Activated naive CD4-positive, alpha-beta T cell treated with anti-CD3 and anti-CD28 coated beads, Interleukin-2, amount 50 U/mL, for 16 hours (primary cell): Measurements from ENCODE around the gene CCDC201.

ENCODE experiments used
- DNase-seq: peaks from one replicate; pipeline ENCODE4 v3.0.0-alpha.2; 2020

CCDC201 gene

GRCh38 chr7:45892407-45893035, 19.6 kb upstream of the CCDC201 start:
- DNase-seq = no peak

DNA sequence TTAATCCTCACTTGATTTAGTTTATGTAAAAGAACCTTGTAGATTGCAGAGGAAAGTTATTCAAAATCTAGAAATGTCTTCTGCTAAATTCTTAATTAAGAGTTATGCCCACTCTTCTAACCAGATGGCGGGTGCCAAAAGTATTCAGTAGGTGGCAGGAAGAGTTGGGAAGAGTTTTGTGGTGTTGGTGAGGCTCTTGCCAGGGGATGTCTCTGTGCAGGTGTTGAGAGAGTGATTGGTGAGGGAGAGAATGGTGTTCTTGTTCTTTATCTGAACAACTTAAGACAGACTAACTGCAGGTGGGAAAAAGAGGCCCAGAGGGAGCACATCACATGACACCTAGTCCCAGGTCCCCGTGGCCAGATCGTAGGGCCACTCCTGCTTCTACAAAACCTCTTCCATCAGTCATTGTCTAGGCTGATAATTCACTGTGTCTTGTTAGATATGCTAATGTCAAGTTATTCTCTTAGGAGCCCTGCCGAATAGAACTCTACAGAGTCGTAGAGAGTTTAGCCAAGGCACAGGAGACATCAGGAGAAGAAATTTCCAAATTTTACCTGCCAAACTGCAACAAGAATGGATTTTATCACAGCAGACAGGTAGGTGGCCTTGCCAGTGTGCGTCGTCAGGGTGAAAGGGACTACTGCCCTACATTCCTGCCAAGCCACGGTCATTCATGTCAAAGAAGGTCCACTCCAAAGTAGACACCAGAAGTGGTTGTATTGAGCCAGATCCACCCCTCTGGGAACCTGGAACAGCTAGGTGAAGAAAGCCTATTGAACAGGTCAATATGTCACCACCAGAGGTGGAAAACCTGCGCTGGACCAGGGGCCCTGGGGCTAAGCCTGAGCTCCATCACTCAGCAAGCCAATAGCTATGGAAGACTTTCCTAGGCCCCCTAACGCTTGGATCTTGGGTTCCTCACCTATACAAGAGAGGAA, 18.9 kb upstream of the CCDC201 start:
- no peak for DNase-seq

DNA sequence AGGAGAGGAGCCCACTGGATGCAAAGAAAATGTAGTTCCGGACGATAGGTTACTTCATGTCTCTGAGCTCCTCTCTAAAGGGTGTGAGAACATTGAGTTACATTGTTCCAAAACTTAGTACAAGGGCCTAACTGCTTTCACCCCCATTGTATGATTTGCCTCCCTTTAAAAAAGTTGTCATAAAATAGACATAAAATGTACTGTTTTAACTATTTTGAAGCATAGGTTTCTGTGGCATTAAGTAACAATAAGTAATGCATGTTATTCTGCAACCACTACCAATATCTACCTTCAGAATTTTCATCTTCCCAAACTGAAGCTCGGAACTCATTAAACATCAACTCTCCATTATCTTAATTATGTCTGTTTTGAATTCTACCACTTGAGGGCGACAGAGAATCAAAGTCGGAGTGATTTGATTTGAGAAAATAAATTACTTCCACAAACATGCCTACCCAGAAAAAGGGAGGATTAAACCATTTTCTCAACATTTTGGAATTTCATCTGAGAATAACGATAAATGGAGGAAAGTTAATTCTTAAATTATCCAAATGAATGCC, 18.1 kb upstream of the CCDC201 start:
- no peak for DNase-seq

DNA sequence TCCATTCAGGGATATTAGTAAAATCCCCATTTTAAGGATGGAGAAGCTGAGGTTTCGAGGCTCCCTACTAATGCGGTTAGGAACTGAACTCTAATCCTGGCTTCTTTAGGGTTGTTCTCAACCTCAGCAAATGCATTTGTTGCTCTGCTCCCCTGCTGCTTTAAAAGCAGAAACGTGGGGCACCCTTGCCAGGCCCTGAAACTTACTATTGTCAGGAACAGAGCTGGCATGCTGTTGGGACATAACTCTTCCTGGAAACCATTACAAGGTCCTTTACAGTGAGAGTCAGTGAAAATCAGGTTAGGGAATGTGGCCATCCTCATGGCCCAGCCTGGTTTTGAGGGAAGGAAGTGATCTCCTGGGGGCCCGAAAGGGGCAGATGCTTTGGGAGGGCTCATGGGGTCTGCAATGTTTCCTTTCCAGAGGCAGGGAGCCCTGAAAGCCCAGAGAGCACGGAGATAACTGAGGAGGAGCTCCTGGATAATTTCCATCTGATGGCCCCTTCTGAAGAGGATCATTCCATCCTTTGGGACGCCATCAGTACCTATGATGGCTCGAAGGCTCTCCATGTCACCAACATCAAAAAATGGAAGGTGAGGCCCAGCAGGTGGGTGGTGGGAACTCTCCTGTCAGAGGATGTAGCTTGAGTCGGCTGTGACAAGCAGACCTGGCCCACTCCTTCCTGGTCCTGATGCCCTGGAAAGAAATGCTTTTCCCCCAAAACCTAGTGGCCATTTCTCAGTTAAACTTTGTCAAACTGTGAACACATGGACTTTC, 17.4 kb upstream of the CCDC201 start:
- no peak for DNase-seq

DNA sequence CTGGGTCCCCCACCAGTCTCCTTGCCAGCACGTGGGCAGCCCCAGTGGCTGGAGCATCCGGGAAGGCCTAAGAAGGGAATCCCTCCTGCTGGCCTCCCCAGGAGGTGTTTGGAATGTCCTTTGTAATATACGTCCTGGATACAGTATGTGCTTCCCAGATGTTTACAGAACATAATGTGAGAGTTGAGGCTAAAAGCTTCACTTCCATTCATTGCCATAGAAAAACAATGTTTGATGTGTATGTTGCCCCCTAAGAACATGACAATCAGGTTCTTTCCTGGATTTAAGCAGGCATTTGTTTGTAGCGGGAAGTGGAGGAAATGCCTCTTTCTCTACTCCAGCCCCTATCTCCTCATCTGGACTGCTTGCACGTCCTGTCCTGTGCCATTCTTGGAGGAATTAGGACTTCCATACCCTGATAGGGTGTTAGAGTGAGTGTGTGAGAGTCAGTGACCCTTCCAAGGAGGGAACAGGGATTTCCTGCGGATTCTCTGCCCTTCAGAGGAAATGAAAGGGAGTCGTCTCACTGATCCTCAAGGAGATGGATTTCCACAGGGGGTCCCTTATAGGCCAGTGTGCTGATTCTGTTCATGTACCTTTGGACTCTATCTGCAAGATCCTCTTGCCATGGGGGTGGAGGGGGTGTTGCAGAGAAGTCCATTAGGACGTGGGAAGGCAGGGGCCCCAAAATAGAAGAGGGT, 16.6 kb upstream of the CCDC201 start:
- no peak for DNase-seq

DNA sequence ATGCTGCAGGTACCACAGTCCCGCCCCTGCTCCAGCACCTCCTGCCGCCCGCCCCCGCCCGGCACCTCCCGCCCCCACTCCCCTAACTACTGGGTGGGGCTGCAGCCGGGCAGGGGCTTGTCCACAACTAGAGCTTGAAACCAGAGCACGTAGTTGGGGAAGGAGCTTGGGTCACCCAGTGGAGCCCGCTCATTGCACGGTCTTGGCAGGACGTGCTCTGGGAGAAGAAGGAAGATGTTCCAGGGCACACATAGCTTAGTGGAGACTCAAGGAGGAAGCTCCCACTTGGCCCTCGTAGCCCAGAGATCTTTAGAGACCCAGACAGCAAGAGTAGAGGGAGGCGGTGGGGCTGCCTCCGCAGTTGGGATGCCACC, 16.1 kb upstream of the CCDC201 start:
- no peak for DNase-seq

- DNase-seq = no peak
Observed at GRCh38 chr7:45888185-45888992, 15.5 kb upstream of the CCDC201 start, which contains the start of gene IGFBP1. Gene IGFBP1 (plus strand): TSS chr7:45888488. CDS start chr7:45888653, 165 bp downstream.

- no peak for DNase-seq
Observed at GRCh38 chr7:45886931-45887667, 14.2 kb upstream of the CCDC201 start.

- DNase-seq = no peak
Observed at GRCh38 chr7:45885264-45885882, 12.5 kb upstream of the CCDC201 start.

GRCh38 chr7:45884136-45884535, 11.3 kb upstream of the CCDC201 start:
- DNase-seq = no peak

DNA sequence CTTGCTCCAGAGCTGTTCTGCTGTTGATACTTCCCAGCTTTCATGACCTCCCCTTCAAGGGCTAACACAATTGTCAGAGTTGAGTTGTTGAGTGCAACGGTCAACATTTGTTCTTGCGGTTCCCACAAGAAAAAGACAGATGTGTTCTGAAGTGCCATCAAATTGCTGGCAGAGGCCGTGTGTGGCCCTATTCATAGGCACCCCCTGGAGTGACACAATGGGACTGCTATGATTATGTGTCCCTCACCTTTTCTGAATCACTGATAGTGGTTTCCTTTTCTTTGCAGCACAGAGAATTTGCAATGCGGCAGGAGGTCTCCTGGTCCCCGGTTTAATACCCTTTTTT, 9.6 kb upstream of the CCDC201 start:
- DNase-seq = no peak

DNA sequence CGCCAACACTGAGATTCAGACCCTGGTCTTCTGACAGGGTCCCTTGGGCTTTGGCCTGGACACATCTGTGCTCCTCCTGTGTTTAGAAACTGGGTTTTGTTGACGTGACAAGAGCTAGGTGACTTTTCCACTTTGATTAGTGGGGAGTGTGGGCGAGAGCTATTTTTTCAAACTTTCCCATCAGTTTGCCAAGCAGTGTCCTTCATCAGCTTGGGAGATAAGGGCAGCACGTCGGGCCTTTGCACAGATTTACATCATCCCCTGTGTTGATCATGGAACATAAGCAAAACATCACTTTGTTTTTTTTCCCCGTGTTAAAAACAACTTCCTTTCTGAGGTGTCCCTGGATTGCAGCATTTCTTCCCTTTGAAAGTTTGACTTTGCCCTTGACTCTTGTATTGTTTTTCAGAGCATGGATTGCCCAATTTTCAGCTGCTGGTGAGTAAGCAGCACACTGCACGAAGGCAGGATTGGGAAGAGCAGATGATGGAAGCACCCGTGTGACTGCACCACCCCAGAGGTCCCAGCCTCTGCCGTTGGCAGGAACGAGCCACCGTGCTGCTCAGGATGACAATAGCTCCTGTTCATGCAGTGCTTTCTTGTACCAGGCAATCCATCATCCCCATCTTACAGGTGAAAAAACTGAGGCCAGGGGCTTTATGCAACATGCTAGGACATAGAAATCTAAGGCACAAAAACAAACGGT, 9.0 kb upstream of the CCDC201 start:
- no peak for DNase-seq

DNA sequence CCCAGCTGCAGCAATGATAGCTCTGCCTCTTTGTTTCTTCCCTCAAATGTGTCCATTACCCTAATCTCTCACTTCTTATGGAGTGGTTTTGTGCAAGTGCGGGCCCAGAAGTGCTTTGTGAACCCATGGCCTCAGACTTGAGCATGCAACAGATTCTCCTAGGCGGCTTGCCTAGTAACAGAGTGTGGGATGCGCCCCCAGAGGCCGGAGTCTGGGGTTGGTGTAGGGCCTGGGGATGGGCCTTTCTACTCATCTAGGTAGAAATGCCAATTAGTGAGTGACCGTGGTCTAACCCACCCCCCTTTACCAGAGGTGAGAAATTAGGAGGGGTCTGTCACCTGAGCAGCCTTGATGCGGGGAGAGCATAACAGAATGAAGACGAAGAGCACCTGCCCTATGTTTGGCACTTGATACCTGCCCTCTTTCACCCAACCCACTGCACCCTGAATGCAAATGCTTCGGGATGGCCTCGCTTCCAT, 8.4 kb upstream of the CCDC201 start:
- DNase-seq = no peak

DNA sequence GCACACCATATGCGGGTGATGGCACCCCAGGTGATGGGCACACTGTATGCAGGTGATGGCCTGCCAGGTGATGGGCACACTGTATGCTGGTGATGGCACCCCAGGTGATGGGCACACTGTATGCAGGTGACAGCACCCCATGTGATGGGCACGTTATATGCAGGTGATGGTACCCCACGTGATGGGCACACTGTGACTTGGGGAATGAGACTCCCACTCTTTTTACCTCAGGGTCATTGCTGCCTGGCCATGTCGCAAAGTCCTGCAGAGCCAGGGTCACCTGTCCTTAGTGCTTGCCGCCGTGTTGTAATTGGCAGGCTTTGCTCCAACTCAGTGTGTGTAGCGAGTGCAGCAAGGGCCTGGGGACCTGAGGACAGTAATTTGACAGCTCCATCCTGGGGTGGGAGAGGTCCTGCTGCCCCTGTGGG, 7.6 kb upstream of the CCDC201 start:
- DNase-seq = no peak

- no peak for DNase-seq
Observed at GRCh38 chr7:45878457-45879144, 5.7 kb upstream of the CCDC201 start.

DNA sequence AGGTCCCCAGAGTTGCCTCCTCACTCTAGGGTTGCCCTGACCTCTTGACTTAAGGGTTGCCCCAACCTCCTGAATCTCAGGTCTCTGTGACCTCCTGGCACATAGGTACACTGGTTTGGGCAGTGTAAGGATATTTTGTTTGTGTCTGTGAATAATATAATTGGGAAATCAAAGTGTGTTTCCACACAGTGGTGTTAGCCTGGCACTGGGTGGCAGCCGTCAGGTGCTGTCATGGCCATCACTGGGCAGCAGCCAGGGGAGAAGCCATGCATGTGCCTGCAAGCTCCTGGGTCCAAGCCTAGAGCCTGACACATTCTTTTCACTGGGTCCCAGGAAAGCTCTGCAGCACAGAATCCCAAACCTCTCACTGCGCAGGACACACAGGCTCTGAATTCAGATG, 3.6 kb upstream of the CCDC201 start:
- no peak for DNase-seq

GRCh38 chr7:45874408-45875131, 1.7 kb upstream of the CCDC201 start:
- DNase-seq = no peak

DNA sequence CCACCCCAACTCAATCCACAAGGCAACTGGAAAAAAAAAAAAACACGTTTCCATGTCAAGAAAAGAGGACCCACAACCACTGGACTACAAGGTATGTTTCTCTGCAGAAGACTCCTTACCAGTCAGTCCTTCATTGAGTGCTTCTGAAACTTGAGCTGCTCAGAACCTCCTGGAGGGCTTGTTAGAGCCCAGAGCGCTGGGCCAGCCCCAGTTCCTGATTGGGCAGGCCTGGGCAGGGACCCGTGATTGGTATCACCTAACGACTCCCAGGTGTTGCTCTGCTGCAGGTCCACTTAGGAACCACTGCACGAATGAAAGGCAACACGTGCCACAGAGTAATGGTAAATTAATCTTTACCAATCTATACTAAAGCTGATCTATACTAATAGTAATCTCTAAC, 473 bp upstream of the CCDC201 start:
- no peak for DNase-seq
